Esophagus muscularis mucosa (tissue), 4 donors: ENCODE results near the gene C1orf35. TPM values are rescaled to one million over a fixed set of nuclear protein-coding genes. Genes with fewer than 3 reads are reported as not detected.

Source experiments
- DNase-seq: peaks from one replicate; pipeline ENCODE4 v3.0.0-alpha.2; 2017; ENCODE audit errors: extremely low spot score
- H3K27ac ChIP-seq, 4 donors: fragments of 200-600 bp; sonication (generic); replicated peaks in 1 of 4; 1 replicate in 3 of 4; 2 replicates in 1 of 4; pipeline ENCODE4 v1.5.1; 2016 to 2019; ENCODE audit warnings: mild to moderate bottlenecking in 1 of 4
- H3K27me3 ChIP-seq, 4 donors: fragments of 200-600 bp; sonication (generic); one replicate each; pipeline versions ENCODE4 v1.5.1 to v1.6.0; 2016 to 2019
- H3K36me3 ChIP-seq, 4 donors: fragments of 200-600 bp; sonication (generic); one replicate each; pipeline ENCODE4 v1.5.1; 2016 to 2019
- H3K4me1 ChIP-seq, 4 donors: fragments of 200-600 bp; sonication (generic); one replicate each; pipeline ENCODE4 v1.5.1; 2016 to 2019
- H3K4me3 ChIP-seq, 4 donors: fragments of 200-600 bp; sonication (generic); 1 replicate in 2 of 4; 2 replicates in 2 of 4; pipeline ENCODE4 v1.5.1; 2016 to 2019; ENCODE audit warnings: mild to moderate bottlenecking in 4 of 4, moderate library complexity in 1 of 4
- H3K9me3 ChIP-seq, 4 donors: fragments of 200-600 bp; sonication (generic); 1 replicate in 3 of 4; 2 replicates in 1 of 4; pipeline ENCODE4 v1.5.1; 2016 to 2019
- EP300 ChIP-seq: sonication (generic); formaldehyde crosslinking; IDR thresholded peaks from one replicate; pipeline ENCODE4 v1.6.1; 2017; ENCODE audit warnings: antibody characterized with exemption
- POLR2A ChIP-seq: fragments of 450-650 bp; IDR thresholded peaks from one replicate; pipeline ENCODE4 v1.6.1; 2017; ENCODE audit warnings: antibody characterized with exemption, moderate library complexity, mild to moderate bottlenecking, low read depth
- POLR2AphosphoS5 ChIP-seq, 2 donors: sonication (generic); formaldehyde crosslinking; IDR thresholded peaks; one replicate each; pipeline ENCODE4 v1.6.1; 2017; ENCODE audit warnings: antibody characterized with exemption in 2 of 2
- WGBS: methylation state at CpG from one replicate; pipeline ENCODE4 v1.1.5; 2018; 5-methylcytosine and 5-hydroxymethylcytosine counted together
- intact Hi-C: fragments of 100-400 bp; cut with DNase I; formaldehyde crosslinking; loops from one replicate; pipeline ENCODE4 v1.15.1; 2023
- total RNA-seq, 4 donors: library from RNA; depleted of rRNA; stranded (reverse); fragments of >200 nt; gene quantifications; one replicate each; pipeline versions ENCODE4 v1.1.0 to v1.2.1, GENCODE V29; 2016
- TF ChIP-seq, protein P1 (sequence below), 3 experiments: fragments of 200-600 bp in 2 of 3; fragments of 450-650 bp in 1 of 3; sonication (generic) in 2 of 3; IDR thresholded peaks; one replicate each; pipeline ENCODE4 v1.5.1; 2017 to 2019; ENCODE audit warnings: antibody characterized with exemption in 3 of 3, mild to moderate bottlenecking in 2 of 3, moderate library complexity in 1 of 3

The C1orf35 gene
- total RNA-seq, 4 donors from 2014 or later: 11.2 to 24.3 (median 11.9) TPM

- no peak for DNase-seq
- intact Hi-C loops: no loop called here
- Histone ChIP-seq H3K27me3 (peaks cover 8 to 100% (median 70%) of the 10 kb centered on the region in 4 donors), H3K27ac (no peak overlapping the region), H3K4me3 (no peak overlapping the region), H3K36me3 (no peaks in the 10 kb centered on the region), H3K4me1 (peaks cover 8 to 20% (median 18%) of the 10 kb centered on the region in 4 donors), H3K9me3 (no peaks in the 10 kb centered on the region)
- no CpG with 5 or more reads among the region's 8 CpGs for WGBS
- no peak for TF ChIP-seq POLR2A
Measured at GRCh38 chr1:228064296-228064695, 38.8 kb downstream of the C1orf35 start.

GRCh38 chr1:228063251-228064191, 39.6 kb downstream of the C1orf35 start:
- intact Hi-C loops: no loop called here
- DNase-seq: no peak

DNA sequence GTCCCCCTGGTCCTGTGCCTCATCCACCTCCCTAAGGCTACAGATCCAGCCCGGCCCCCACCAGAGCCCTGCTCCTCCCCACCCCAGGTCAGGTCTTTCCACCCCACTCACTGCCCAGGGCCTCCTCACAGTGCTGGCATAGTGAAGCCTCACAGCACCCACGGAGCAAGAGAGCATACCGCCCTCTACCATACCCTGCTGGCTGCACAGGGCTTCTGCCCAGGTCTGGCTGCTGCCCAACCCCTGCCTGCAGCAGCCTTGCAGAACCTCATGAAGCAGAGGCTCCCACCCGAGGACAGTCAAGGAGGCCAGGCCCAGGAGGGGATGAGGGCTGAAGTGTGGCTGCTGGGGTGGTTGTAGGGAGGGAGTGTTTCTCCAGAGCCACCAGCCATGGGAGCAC, 40.3 kb downstream of the C1orf35 start:
- Histone ChIP-seq H3K4me1 (peaks cover 8 to 23% (median 21%) of the 10 kb centered on the region in 4 donors), H3K36me3 (no peaks in the 10 kb centered on the region), H3K27ac (no peak overlapping the region), H3K27me3 (peaks cover 11 to 100% (median 80%) of the 10 kb centered on the region in 4 donors), H3K4me3 (no peak overlapping the region), H3K9me3 (no peaks in the 10 kb centered on the region)
- 67% methylated on average over 4 of the region's 4 CpGs for WGBS
- TF ChIP-seq POLR2AphosphoS5 (IDR thresholded peaks at IDR 0.05) (no peak), POLR2A (no peak), EP300 (no peak)
- TF ChIP-seq, protein P1, sequence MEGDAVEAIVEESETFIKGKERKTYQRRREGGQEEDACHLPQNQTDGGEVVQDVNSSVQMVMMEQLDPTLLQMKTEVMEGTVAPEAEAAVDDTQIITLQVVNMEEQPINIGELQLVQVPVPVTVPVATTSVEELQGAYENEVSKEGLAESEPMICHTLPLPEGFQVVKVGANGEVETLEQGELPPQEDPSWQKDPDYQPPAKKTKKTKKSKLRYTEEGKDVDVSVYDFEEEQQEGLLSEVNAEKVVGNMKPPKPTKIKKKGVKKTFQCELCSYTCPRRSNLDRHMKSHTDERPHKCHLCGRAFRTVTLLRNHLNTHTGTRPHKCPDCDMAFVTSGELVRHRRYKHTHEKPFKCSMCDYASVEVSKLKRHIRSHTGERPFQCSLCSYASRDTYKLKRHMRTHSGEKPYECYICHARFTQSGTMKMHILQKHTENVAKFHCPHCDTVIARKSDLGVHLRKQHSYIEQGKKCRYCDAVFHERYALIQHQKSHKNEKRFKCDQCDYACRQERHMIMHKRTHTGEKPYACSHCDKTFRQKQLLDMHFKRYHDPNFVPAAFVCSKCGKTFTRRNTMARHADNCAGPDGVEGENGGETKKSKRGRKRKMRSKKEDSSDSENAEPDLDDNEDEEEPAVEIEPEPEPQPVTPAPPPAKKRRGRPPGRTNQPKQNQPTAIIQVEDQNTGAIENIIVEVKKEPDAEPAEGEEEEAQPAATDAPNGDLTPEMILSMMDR (IDR thresholded peaks at IDR 0.05): no peak
- intact Hi-C loops: no loop called here
- no peak for DNase-seq

More at GRCh38 chr1:228063251-228064191, 39.6 kb downstream of the C1orf35 start:
- TF ChIP-seq, protein P1 (IDR thresholded peaks at IDR 0.05): no peak
- TF ChIP-seq EP300 (no peak), POLR2AphosphoS5 (IDR thresholded peaks at IDR 0.05) (no peak), POLR2A (no peak)
- H3K27me3 ChIP-seq: peaks cover 11 to 100% (median 78%) of the 10 kb centered on the region in 4 donors
- H3K9me3 ChIP-seq: no peaks in the 10 kb centered on the region
- H3K4me1 ChIP-seq: peaks cover 8 to 23% (median 21%) of the 10 kb centered on the region in 4 donors
- no peaks in the 10 kb centered on the region for H3K36me3 ChIP-seq
- H3K4me3 ChIP-seq: no peak overlapping the region
- H3K27ac ChIP-seq: no peak overlapping the region
- 92% methylated on average over 7 of the region's 15 CpGs for WGBS

- H3K9me3 ChIP-seq: no peaks in the 10 kb centered on the region
- H3K4me1 ChIP-seq: peaks cover 8 to 23% (median 21%) of the 10 kb centered on the region in 4 donors
- no peak overlapping the region for H3K4me3 ChIP-seq
- no peak for TF ChIP-seq EP300
- no peak for TF ChIP-seq POLR2A
- TF ChIP-seq, protein P1 (IDR thresholded peaks at IDR 0.05): no peak
- TF ChIP-seq POLR2AphosphoS5 (IDR thresholded peaks at IDR 0.05): no peak
- WGBS: 81% methylated on average over 3 of the region's 9 CpGs
- no peaks in the 10 kb centered on the region for H3K36me3 ChIP-seq
- peaks cover 11 to 100% (median 78%) of the 10 kb centered on the region in 4 donors for H3K27me3 ChIP-seq
- intact Hi-C loops: no loop called here
- no peak for DNase-seq
- no peak overlapping the region for H3K27ac ChIP-seq
Measured at GRCh38 chr1:228062085-228062791, 40.9 kb downstream of the C1orf35 start.
